GM12891 (cell line): Measurements from ENCODE around the gene ZBTB20.
A peak's percentile ranks its signal among the peaks of the same experiment; 100 is the strongest.

Experiments used
- DNase-seq: peaks from one replicate; pipeline ENCODE4 v3.0.0; 2011; ENCODE audit warnings: low spot score; ENCODE audit not compliant: insufficient read length
- FAIRE-seq: peaks from 2 replicates; lab custom pipeline; 2011; peaks lifted over from hg19 to GRCh38; lab: Jason Lieb, UNC
- PAX5 ChIP-seq: IDR thresholded peaks from 2 replicates; pipeline ENCODE4 v1.6.1; 2011; ENCODE audit warnings: low read length, moderate library complexity, mild to moderate bottlenecking; ENCODE audit not compliant: insufficient read depth, severe bottlenecking
- POLR2A ChIP-seq: IDR thresholded peaks from 2 replicates; pipeline ENCODE4 v1.6.1; 2011; ENCODE audit warnings: low read depth, low read length, control low read depth
- POLR2AphosphoS5 ChIP-seq: IDR thresholded peaks from 2 replicates; pipeline ENCODE4 v1.6.1; 2011; ENCODE audit warnings: low read depth, low read length, control low read depth
- POU2F2 ChIP-seq: IDR thresholded peaks from 2 replicates; pipeline ENCODE4 v1.6.1; 2011; ENCODE audit warnings: low read depth, mild to moderate bottlenecking, control low read depth, low read length, moderate library complexity
- SPI1 ChIP-seq: IDR thresholded peaks from 2 replicates; pipeline ENCODE4 v1.6.1; 2011; ENCODE audit warnings: low read depth, low read length, control low read depth
- TAF1 ChIP-seq: IDR thresholded peaks from 2 replicates; pipeline ENCODE4 v1.6.1; 2011; ENCODE audit warnings: low read depth, low read length, control low read depth

The ZBTB20 gene

DNA sequence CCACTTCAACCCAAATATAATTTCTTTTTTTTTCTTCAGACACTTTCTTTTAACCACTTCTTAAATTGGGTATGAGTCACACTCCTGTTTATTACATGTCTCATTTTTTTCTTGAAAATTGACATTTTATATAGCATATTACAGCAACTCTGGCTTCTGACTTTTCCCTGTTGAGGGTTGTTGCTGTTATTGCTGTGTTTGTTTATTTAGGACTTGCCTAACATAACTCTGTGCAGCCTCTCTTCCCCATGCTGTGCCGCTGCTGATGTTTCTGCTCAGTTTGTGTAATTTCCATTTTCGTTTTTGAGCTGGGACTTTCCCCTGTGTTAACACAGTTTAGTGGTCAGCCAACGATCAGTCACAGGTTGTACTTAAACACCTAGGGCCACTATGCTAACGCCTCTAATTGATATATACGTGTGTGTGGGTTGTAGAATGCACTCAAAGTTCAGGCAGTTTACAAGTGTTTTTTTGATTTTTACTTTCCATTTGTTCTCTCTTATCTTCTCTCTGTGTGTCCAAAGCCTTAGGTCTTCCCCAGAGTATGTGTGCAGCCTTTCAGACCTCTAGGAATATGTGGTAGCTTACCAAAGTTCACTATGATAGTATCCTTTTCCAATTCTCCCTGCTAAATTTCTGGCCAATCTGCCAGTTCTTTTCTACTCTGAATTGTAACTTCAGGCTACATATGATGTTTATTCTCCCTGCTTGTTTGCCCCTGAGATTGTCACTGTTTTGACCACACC lies 337.2 kb downstream of the ZBTB20 start:
- FAIRE-seq (peak; percentile 97), DNase-seq (peak; percentile 19)
- TF ChIP-seq POU2F2, result peak; percentile 49; the same call in 1 of the 2 replicates
- no peak for TF ChIP-seq POLR2A

DNA sequence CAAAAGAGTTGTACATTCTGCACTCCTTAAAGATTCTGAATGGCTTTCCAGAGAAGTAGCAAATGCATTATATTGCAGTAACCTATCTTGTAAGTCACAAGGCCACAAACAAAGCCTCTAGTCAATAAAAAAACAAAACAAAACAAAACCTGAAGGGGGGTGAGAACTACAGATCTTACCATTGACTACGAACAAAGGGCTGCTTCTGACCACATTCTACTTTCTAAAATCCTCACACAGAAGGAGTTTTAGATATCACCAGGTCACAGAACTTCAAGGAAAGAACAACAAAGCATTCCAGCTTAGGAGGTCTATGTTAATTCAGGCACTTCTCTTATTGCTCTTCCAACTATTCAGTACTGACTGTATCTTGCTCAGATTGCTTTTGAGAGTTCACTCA lies 343.0 kb downstream of the ZBTB20 start:
- FAIRE-seq, result no peak
- no peak for DNase-seq
- TF ChIP-seq SPI1, result no peak
- no peak for TF ChIP-seq POU2F2
- no peak for TF ChIP-seq POLR2A
- no peak for TF ChIP-seq POLR2AphosphoS5
- no peak for TF ChIP-seq TAF1
- no peak for TF ChIP-seq PAX5

DNA sequence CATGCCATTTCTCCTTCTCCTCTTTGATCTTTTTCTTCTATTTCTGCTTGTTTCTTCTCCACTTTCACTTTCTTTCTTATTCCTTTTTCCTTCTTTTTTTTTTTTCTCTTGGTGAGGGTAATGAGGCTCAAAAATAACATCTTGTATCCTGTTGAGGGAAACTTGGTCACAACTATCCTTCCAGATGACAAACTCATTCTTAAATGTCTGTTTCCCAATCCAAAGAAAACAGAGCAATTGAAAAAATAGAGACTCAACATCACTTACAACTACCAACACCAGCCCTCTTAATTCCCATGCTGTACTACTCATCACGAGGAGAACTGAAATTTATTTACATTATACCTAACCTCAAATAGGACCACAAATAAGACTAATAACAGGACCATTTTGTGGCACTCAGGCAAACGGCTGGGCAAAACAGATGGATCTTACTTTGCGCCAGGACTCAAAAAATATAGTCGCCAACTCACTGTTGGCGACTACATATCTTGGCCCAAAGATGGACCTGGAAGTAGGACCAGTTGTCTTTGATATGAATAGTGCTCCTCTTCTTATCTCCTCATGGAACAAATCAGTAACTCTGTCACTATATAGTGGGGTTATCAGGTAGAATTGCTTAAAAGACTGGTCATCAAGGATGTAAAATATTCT lies 343.9 kb downstream of the ZBTB20 start:
- DNase-seq, result no peak
- FAIRE-seq, result no peak
- TF ChIP-seq POLR2A (no peak), SPI1 (no peak), POU2F2 (no peak), TAF1 (no peak), PAX5 (no peak), POLR2AphosphoS5 (no peak)

DNA sequence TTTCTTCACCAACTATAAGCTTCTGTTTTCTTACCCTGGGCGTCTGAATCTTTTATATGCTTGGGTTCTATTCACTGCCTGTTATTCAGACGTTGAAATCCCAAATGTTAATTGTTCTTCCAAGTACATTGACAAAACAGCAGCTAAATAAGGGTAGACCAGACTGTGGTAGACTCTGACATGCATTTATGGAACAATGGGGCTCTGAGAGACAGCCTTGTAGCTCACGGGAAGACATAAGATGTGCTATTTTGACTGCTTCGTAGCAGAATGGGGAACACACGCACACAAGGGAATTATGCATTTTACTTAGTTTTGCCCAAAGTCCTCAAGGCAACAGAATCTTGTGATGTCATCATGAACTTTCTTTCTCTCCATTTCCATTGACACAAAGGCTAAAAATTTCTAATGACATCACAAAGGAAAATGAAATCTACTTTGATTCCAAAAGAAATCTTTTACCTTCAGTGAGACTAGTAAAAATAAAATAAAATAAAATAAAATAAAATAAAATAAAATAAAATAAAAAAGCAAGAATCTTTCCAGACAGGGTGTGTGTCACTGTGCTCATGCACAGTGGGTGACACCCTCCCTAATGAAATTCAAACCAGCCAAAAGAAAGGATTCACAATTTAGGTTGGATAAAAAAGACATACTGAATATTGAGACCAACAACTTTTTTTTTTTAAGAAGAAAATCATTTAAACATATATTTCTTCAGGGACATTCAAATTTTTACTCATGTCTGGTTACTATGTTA lies 346.6 kb downstream of the ZBTB20 start:
- DNase-seq, result no peak
- TF ChIP-seq POLR2AphosphoS5 (no peak), POLR2A (no peak)
- no peak for FAIRE-seq

DNA sequence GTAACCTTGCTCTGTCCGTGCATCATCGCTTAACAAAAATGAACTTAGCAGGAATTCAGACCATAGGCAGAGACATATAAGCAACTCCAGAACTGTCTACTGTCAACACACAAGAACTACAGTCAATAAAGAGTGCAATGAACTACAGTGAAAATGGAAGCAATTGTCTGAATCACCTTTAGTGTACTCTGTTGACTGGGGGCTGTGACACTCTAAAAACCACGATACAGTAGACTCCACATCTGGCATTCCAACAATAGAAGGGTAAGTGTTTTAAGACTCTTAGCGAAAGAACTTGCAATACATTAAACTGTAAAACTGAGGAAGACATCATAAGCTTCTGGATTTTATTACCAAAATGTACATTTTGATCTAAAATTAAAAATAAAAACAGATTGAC lies 347.3 kb downstream of the ZBTB20 start:
- TF ChIP-seq POLR2A (no peak), POLR2AphosphoS5 (no peak), SPI1 (no peak), PAX5 (no peak), POU2F2 (no peak), TAF1 (no peak)
- no peak for FAIRE-seq

DNA sequence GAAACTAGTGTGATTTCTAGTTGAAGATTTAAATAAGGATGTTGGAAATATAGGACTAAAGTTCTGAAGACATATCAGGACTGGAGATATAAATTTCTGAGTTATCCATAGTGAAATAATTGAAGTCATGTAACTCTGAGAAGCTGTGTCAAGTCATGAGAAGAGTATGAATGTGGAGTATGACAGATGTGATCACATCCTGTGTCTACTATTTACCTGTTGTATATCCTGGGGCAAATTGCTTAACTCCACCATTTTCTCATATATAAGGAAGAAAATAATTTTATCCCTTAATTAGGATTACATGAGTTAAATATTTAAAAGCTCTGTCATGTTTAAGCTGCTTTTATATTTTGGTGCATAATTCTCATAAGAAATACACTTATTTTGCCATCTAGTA lies 350.3 kb downstream of the ZBTB20 start:
- TF ChIP-seq POLR2AphosphoS5 (no peak), PAX5 (no peak), TAF1 (no peak), POU2F2 (no peak), POLR2A (no peak), SPI1 (no peak)
- FAIRE-seq, result no peak

More for the DNA sequence above, 347.3 kb downstream of the ZBTB20 start:
- DNase-seq, result no peak

DNA sequence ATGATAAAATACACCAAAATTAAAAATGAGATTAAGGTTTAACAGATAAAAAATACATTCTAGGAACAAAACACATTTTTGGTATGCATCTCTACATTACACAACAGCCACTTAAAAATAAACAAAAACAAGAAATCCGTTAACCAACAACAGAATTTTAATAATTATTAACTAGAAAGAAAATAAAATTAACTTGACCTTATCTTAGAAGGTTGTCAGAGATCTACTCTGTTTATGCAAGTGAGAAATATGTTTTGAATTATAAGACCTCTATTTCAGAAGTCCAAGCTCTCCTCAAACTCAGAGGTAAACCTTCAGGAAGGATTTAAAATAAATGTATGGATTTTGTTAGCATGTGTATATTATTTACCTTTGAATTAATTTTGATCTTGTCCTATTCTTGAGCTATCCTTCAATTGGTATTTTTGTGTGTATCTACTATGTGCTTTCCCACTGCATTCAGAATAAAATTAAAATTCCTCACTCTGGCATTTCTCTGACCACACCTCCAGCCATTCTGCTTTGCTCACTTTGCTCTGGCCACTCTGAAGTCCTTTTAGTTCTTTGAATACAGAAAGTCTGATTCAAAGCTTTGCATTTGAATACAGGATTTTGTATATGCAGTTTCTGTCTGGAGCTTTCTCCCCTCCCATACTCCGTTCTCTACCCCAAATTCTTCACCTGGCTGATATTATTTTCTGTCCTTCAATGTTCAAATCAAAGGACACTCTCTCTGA lies 352.0 kb downstream of the ZBTB20 start:
- FAIRE-seq (no peak), DNase-seq (no peak)
- no peak for TF ChIP-seq POU2F2
- TF ChIP-seq SPI1, result no peak
- TF ChIP-seq PAX5, result no peak
- no peak for TF ChIP-seq TAF1

More for the DNA sequence above, 350.3 kb downstream of the ZBTB20 start:
- DNase-seq, result no peak

DNA sequence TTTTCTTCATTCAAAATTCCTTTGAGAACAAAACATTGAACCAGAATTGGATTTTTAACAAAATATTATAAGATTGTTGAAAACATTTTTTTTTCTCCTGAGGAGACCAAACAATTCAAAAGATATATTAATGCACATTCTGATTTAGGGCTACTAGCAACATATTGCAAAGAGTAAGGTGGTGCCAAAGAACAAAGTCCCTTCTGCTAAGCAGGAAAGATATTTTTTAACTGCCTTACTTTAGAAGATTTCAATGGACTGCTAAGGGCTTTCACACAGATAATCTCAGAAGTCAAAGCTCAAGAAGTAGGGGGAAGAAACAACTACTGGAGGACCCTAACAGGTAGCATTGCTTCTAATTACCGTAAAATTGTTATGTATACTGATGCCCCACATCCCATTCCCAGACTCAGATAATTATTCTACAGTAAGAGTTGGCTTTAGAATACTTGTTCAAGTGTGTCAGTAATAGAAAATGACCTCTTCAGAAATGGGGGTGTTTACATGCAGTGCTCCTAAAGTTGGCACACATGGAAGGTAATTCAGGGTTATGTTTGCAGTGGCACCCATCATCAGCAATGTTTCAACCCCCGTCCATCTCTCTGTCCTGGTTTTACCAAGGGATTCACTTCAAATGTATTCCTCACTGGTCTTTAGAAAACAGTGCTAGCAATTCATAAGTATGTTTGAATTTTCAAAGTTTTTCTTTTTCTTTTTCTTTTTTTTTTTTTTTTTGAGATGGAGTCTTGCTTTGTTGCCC lies 354.7 kb downstream of the ZBTB20 start:
- DNase-seq (no peak), FAIRE-seq (no peak)
- no peak for TF ChIP-seq POLR2A
- no peak for TF ChIP-seq POU2F2
- TF ChIP-seq SPI1, result no peak
- no peak for TF ChIP-seq POLR2AphosphoS5
- TF ChIP-seq PAX5, result no peak
- no peak for TF ChIP-seq TAF1
